ENCODE results near the gene DBR1.
A peak's percentile ranks its signal among the peaks of the same experiment; 100 is the strongest.
"Not testable (repeated sequence)": the region's sequence is repeated elsewhere in the genome, so short reads cannot be mapped to it uniquely, and the experiment has no call there.

DBR1 gene

DNA sequence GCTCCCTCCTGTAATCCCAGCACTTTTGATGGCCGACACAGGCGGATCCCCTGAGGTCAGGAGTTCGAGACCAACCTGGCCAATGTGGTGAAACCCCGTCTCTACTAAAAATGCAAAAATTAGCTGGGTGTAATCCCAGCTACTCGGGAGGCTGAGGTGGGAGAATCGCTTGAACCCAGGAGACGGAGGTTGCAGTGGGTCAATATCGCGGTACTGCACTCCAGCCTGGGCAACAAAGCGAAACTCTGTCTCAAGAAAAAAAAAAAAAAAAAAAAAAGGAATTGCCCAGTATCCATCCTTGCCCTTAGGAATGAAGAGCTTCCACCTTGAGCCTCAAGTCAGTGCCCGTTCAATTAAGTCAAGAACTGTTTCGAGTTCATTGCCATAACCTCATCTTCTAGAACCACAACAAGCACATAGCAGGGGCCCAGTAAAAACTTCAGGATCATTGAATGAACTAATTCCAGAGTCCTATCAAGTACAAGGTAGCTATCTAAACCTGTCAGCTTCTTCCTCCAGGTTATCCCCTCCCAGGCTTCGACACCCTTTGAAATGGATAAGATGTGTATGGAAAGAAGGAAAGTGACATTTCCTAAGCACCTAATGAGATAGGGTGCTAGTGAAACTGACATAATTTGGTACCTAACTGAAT, 826 bp downstream of the DBR1 start:
- DNase-seq (ENCODE audit: low read depth), result no peak
- TF ChIP-seq CTCF (IDR thresholded peaks at IDR 0.05; ENCODE audit: control insufficient read depth, insufficient read depth, low read depth, low read length, missing control alignments), result no peak
- peak overlapping the region; percentile 78 for H3K4me3 ChIP-seq (ENCODE audit: control insufficient read depth, low read depth, low read length)

DNA sequence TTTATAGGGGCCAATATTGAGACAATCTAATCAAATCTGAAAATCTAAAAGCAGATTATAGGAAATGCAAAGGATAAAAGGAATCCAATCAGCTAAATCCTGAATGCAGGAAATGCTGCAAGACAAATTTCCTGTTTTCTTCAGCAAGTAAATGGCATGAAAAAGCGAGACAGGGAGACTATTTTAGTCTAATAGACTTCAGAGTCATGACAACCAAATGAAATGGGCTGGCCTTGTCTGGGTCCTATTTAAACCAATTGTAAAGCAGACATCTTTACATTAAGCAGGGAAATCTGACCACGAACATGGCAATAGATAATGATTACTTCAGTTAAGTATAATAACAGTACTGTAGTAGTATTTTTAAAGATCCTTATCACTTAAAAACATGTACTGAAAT, 2.1 kb downstream of the DBR1 start:
- no peak for TF ChIP-seq CTCF (IDR thresholded peaks at IDR 0.05; ENCODE audit: control insufficient read depth, insufficient read depth, low read depth, low read length, missing control alignments)
- no peak for DNase-seq (ENCODE audit: low read depth)
- no peak overlapping the region for H3K4me3 ChIP-seq (ENCODE audit: control insufficient read depth, low read depth, low read length)

DNA sequence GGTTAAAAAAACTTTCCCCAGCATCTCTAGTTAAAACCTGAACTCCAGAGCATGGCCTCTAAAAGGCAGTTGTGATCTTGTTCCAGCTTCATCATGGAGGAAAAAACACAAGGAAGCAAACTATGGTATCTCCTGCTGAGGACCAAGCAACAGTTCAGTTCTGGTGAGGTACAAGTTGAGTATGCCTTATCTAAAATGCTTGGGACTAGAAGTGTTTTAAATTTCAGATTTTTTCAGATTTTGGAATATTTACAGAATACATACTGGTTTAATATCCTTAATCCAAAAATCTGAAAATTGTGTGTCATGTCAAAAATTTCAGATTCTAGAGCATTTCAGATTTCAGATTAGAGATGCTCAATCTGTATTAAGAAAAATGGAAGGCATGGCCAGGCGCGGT, 9.7 kb downstream of the DBR1 start:
- TF ChIP-seq CTCF (IDR thresholded peaks at IDR 0.05; ENCODE audit: control insufficient read depth, insufficient read depth, low read depth, low read length, missing control alignments), result no peak
- H3K4me3 ChIP-seq (ENCODE audit: control insufficient read depth, low read depth, low read length), result no peak overlapping the region
- no peak for DNase-seq (ENCODE audit: low read depth)

DNA sequence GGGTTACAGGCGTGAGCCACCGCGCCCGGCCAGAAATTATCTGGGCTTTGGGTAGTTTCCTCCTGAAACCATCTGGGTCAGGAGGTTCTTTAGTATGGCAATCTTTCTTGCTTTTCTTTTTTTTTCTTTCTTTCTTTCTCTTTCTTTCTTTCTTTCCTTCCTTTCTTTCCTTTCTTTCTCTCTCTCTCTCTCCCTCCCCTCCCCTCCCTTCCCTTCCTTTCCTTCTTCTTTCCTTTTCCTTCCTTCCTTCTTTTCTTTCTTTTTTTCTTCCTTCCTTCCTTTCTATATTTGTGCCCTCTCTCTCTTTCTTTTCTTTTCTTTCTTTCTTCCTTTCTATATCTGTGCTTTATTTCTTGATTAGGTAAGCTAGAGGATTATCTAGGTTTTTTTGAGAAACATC, 17.0 kb downstream of the DBR1 start:
- no peak overlapping the region for H3K4me3 ChIP-seq (ENCODE audit: control insufficient read depth, low read depth, low read length)
- no peak for TF ChIP-seq CTCF (IDR thresholded peaks at IDR 0.05; ENCODE audit: control insufficient read depth, insufficient read depth, low read depth, low read length, missing control alignments)
- DNase-seq (ENCODE audit: low read depth), result no peak

GRCh38 chr3:138154534-138154933, 20.2 kb downstream of the DBR1 start:
- H3K4me3 ChIP-seq (ENCODE audit: control insufficient read depth, low read depth, low read length), result no peak overlapping the region
- TF ChIP-seq CTCF (IDR thresholded peaks at IDR 0.05; ENCODE audit: control insufficient read depth, insufficient read depth, low read depth, low read length, missing control alignments), result no peak
- DNase-seq (ENCODE audit: low read depth), result no peak

DNA sequence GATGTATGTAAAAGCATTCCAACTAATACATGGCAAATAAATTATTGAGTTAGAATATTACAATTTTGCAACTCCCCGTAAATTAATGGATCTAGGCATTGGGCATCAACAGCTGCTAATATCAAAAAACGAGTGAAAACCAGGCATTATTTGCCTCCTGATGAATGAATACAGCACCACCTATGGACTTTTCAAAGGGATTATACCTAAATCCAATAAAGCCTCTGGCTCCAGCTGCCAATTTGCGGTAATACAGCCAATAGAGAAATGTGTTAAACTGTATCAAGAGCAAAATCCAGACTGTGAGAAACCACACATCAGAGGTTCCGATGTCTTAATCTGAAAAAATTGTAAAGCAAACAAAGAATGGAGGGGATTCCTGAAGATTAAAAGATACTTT, 26.2 kb downstream of the DBR1 start:
- no peak for TF ChIP-seq CTCF (IDR thresholded peaks at IDR 0.05; ENCODE audit: control insufficient read depth, insufficient read depth, low read depth, low read length, missing control alignments)
- no peak for DNase-seq (ENCODE audit: low read depth)
- H3K4me3 ChIP-seq (ENCODE audit: control insufficient read depth, low read depth, low read length), result no peak overlapping the region

GRCh38 chr3:138142181-138142580, 32.5 kb downstream of the DBR1 start:
- DNase-seq (ENCODE audit: low read depth); H3K4me3 ChIP-seq (ENCODE audit: control insufficient read depth, low read depth, low read length): not testable (repeated sequence)
